Kidney epithelial cell (primary cell): Measurements from ENCODE around the gene EN2. TPM values are rescaled to one million over a fixed set of nuclear protein-coding genes. Genes with fewer than 3 reads are reported as not detected.

Experiments
- DNase-seq: peaks from one replicate; pipeline ENCODE4 v3.0.0-alpha.2; 2010; ENCODE audit warnings: low read depth
- H3K27me3 ChIP-seq: 2 replicates; pipeline ENCODE4 v1.6.0; 2011; ENCODE audit warnings: low read length; ENCODE audit not compliant: control insufficient read depth, insufficient read depth
- H3K36me3 ChIP-seq: 2 replicates; pipeline ENCODE4 v1.5.1; 2011; ENCODE audit warnings: low read length; ENCODE audit not compliant: control insufficient read depth, insufficient read depth
- H3K4me3 ChIP-seq: 2 replicates; pipeline ENCODE4 v1.5.1; 2011; ENCODE audit warnings: low read depth, mild to moderate bottlenecking, control low read depth, low read length
- total RNA-seq: library from RNA; depleted of rRNA; stranded (reverse); fragments of >200 nt; gene quantifications from 2 replicates; pipeline ENCODE4 v1.2.3, GENCODE V29; 2015
- TF ChIP-seq, protein P1 (sequence below): IDR thresholded peaks from 2 replicates; pipeline ENCODE4 v1.5.1; 2011; ENCODE audit warnings: mild to moderate bottlenecking, moderate library complexity, low read length, control low read depth, inconsistent platforms; ENCODE audit not compliant: insufficient read depth, poor library complexity, severe bottlenecking

Gene EN2
- total RNA-seq, 1 donor from 2014 or later: 0.17 TPM

DNA sequence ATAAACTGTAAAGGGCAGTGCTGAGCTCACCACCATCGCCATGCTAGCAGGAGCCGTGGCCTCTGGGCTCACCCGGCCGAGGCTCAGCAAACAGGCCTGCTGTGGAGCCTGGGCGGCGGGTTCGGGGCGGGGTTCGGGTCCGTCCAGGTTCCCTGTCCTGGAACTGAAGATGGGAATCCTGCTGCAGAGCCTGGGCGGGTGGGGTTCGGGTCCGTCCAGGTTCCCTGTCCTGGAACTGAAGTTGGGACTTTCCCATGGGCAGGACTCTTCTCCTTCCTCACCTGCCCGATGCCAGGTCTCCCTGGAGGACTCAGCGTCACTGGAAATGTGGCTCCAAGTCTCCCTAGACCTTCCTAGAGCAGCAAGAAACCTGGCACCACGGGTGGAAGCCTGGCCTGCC, 36.6 kb downstream of the EN2 start:
- peaks cover 25% of the 10 kb centered on the region for H3K27me3 ChIP-seq
- H3K4me3 ChIP-seq: no peak overlapping the region
- H3K36me3 ChIP-seq: no peaks in the 10 kb centered on the region
- TF ChIP-seq, protein P1, sequence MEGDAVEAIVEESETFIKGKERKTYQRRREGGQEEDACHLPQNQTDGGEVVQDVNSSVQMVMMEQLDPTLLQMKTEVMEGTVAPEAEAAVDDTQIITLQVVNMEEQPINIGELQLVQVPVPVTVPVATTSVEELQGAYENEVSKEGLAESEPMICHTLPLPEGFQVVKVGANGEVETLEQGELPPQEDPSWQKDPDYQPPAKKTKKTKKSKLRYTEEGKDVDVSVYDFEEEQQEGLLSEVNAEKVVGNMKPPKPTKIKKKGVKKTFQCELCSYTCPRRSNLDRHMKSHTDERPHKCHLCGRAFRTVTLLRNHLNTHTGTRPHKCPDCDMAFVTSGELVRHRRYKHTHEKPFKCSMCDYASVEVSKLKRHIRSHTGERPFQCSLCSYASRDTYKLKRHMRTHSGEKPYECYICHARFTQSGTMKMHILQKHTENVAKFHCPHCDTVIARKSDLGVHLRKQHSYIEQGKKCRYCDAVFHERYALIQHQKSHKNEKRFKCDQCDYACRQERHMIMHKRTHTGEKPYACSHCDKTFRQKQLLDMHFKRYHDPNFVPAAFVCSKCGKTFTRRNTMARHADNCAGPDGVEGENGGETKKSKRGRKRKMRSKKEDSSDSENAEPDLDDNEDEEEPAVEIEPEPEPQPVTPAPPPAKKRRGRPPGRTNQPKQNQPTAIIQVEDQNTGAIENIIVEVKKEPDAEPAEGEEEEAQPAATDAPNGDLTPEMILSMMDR: no peak
- no peak for DNase-seq

DNA sequence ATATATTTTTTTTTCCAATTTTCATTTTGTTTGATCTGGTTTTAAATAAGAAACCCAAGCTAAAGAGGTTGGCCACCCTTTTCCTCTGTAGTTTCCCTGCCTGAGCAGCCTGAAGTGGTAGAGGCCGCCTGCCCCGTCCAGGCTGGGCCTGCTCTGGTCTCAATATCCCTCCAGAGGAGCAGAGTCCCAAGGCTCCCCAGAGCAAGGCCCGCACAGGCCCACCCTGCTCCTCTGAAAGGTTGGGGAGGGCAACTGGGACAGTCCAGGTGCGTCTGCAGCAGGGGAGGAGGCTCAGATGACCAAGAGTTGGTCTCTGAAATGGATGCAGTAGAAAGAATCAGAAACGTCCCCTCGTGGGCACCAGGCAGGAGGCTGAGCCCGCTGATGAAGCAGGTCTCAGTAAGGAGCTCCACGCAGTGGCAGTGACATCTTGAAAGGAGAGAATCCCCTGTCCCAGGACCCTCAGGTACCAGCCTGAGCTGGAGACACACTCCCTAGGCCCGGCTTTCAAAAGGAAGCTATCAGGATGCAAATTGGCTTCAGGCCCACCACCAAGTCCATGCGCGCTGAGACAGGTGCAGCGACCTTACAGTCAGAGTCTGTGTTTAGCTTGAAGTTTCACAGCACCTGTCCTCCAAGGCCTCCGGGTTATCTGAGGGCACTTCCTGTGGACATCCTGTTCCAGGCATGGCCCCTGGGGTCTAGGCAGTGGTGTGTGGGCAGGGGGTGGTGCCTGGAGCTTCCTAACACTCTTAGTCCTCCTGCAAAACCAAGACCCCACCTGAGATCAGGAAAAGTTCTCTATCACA, 37.7 kb downstream of the EN2 start:
- no peak overlapping the region for H3K4me3 ChIP-seq
- TF ChIP-seq, protein P1: no peak
- no peaks in the 10 kb centered on the region for H3K36me3 ChIP-seq
- DNase-seq: no peak
- peaks cover 15% of the 10 kb centered on the region for H3K27me3 ChIP-seq

DNA sequence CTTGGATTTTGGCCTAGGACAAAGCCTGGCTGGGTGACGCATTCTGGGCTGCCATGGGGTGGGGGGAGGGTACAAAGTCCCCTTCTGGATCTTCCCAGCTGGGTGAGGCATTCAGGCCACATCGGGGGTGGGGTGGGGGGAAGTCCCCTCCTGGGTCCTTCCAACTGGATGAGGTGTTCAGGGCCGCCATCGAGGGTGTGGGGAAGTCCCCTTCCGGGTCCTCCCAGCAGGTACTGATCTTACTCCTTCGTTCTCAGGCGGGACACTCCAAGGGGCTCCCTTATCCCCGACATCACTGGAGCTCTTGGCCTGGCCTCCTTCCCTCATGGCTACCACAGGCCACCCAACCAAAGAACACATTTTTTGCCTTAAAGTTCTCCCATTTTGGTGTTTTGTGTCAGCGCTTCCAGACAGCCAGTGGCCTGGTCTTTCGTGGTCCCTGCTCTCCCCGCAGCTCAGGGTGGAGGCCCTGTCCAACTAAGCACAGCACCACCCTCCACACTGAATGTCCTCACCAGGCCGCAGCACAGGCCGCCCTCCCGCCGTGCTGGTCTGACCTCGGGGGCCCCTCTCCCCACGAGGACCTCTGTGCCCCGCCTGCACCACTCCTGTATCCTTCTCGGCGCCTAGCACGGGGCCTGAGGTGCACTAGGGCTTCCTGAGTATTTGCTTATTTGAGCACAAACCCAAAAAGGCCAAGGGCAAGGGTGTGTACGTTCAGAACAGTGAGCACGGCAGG, 38.5 kb downstream of the EN2 start:
- DNase-seq: no peak
- TF ChIP-seq, protein P1: no peak
- Histone ChIP-seq H3K27me3 (peaks cover 13% of the 10 kb centered on the region), H3K36me3 (no peaks in the 10 kb centered on the region), H3K4me3 (no peak overlapping the region)

DNA sequence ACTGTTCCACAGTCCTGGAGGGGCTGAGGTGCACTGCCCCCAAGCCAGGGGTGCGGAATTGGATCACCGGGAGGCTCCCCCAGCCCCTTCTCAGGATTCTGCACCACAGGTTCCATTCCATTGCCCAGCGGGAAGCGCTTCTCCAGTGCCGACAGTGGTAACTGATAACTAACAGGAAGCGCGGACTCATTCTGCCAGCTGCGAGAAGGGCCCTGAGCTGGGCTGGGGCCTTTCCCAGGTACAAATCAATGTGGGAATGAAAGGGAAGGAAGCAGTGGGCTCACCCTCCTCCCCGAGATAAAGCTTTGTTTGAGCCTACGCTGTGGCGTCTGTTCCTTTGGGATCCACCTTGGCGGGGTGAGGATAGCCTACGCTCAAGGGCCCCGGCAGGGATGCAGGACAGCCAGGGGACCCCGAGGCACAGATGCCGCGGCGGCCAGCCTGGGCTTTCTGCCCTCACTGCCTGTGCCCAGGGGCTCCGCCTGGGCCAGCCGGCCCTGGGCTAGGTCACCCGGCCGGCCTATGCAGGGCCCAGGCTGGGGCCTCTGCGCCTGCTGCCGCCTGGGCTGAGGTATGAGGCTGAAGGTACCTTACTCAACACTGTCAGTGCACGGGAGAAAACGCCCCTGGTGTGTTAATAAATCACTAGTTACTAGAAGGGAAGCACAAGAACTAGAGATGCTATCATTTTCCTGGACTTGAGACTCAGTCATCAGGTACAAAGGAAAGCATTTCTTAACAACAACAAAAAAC, 39.4 kb downstream of the EN2 start:
- Histone ChIP-seq H3K27me3 (peaks cover 8% of the 10 kb centered on the region), H3K4me3 (no peak overlapping the region), H3K36me3 (no peaks in the 10 kb centered on the region)
- no peak for DNase-seq
- TF ChIP-seq, protein P1: no peak

DNA sequence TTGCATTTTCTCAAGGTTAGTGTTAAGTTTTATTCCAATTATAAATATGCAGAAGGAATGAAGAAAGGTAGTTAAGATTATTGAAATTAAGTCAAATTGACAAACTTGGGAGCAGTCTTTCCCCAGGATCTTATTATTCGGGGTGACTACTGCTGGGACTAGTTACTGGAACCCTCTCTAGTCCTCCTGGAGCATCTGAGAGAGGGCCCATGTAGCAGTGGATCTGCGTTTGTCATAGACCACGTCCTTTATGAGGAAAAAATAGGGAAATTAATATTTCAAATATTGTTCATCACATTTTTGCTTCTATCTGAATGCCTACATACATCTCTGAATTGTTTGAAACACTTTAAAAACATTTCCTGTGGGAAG, 47.5 kb downstream of the EN2 start:
- Histone ChIP-seq H3K27me3 (peaks cover 45% of the 10 kb centered on the region), H3K4me3 (no peak overlapping the region), H3K36me3 (no peaks in the 10 kb centered on the region)
- TF ChIP-seq, protein P1: no peak
- DNase-seq: no peak
